Endothelial cell of umbilical vein (primary cell): ENCODE results near the gene CCNY. TPM values are rescaled to one million over a fixed set of nuclear protein-coding genes. Genes with fewer than 3 reads are reported as not detected.

ENCODE experiments used
- BruUV-seq: library from RNA; stranded (reverse); fragments of 400-500 nt; replicated peaks from 2 replicates; lab custom pipeline; 2021; lab: Mats Ljungman, UMichigan
- CTCF ChIA-PET: fragments of 300-600, 350-600 bp; sonication (Branson Sonifier 250); formaldehyde crosslinking; loops from one replicate; lab custom pipeline; 2021; ENCODE audit warnings: antibody characterized with exemption, inconsistent platforms; lab: Charles Lee
- POLR2A ChIA-PET: fragments of 300-600, 350-600 bp; sonication (Branson Sonifier 250); formaldehyde crosslinking; loops from one replicate; lab custom pipeline; 2021; ENCODE audit warnings: antibody characterized with exemption, inconsistent platforms; lab: Charles Lee
- DNase-seq: peaks from one replicate; pipeline ENCODE4 v3.0.0-alpha.2; 2011; ENCODE audit warnings: low read depth, low spot score
- FAIRE-seq: peaks from 2 replicates; lab custom pipeline; 2011; peaks lifted over from hg19 to GRCh38; lab: Jason Lieb, UNC
- H2AFZ ChIP-seq: 2 replicates; pipeline ENCODE4 v1.6.0; 2012; ENCODE audit warnings: low read depth, low read length, control low read depth, inconsistent platforms
- H3K27ac ChIP-seq: 2 replicates; pipeline ENCODE4 v1.5.1; 2011; ENCODE audit warnings: low read depth, mild to moderate bottlenecking, control low read depth, low read length, moderate library complexity; ENCODE audit not compliant: insufficient read depth
- H3K27me3 ChIP-seq, 2 experiments: 2 replicates each; pipeline versions ENCODE4 v1.6.0 to v1.6.1; 2011; ENCODE audit warnings: low read length in 2 of 2, mixed read lengths in 1 of 2; ENCODE audit not compliant: control insufficient read depth in 2 of 2, insufficient read depth in 2 of 2
- H3K36me3 ChIP-seq, 2 experiments: 2 replicates in 1 of 2; 3 replicates in 1 of 2; pipeline ENCODE4 v1.5.1; 2011; ENCODE audit warnings: low read length in 2 of 2, mild to moderate bottlenecking in 1 of 2, moderate library complexity in 1 of 2; ENCODE audit not compliant: control insufficient read depth in 2 of 2, insufficient read depth in 2 of 2; ENCODE audit errors: extremely low read depth in 1 of 2
- H3K4me1 ChIP-seq: 3 replicates; pipeline ENCODE4 v1.5.1; 2011; ENCODE audit warnings: mild to moderate bottlenecking, low read length; ENCODE audit not compliant: control insufficient read depth, insufficient read depth; ENCODE audit errors: extremely low read depth
- H3K4me2 ChIP-seq: 2 replicates; pipeline ENCODE4 v1.6.1; 2011; ENCODE audit warnings: low read length, control low read depth, mixed read lengths; ENCODE audit not compliant: insufficient read depth
- H3K4me3 ChIP-seq, 3 experiments: fragments of 200-600 bp in 1 of 3; sonication (generic), shearing (Covaris generic) in 1 of 3; replicated peaks in 1 of 3; 2 replicates each; pipeline ENCODE4 v1.5.1; 2011 to 2016; ENCODE audit warnings: control low read depth in 3 of 3, low read length in 3 of 3, mild to moderate bottlenecking in 2 of 3, inconsistent platforms in 1 of 3, low read depth in 1 of 3, moderate library complexity in 1 of 3; ENCODE audit not compliant: insufficient read depth in 1 of 3
- H3K79me2 ChIP-seq: 2 replicates; pipeline ENCODE4 v1.6.0; 2012; ENCODE audit warnings: low read length, inconsistent platforms; ENCODE audit not compliant: control insufficient read depth, insufficient read depth
- H3K9ac ChIP-seq: replicated peaks from 2 replicates; pipeline ENCODE3; 2011; ENCODE audit warnings: low read length, control low read depth; ENCODE audit not compliant: insufficient read depth; ENCODE audit errors: extremely low read depth
- H3K9me1 ChIP-seq: replicated peaks from 3 replicates; pipeline ENCODE4 v1.6.0; 2011; ENCODE audit warnings: mild to moderate bottlenecking, low read length; ENCODE audit not compliant: control insufficient read depth, insufficient read depth; ENCODE audit errors: extremely low read depth
- H3K9me3 ChIP-seq: replicated peaks from 2 replicates; pipeline ENCODE4 v1.5.1; 2012; ENCODE audit warnings: low read length, inconsistent platforms; ENCODE audit not compliant: control insufficient read depth, insufficient read depth
- H4K20me1 ChIP-seq: replicated peaks from 2 replicates; pipeline ENCODE3; 2011; ENCODE audit warnings: mild to moderate bottlenecking, low read length; ENCODE audit not compliant: control insufficient read depth, insufficient read depth; ENCODE audit errors: extremely low read depth
- EZH2 ChIP-seq: IDR thresholded peaks from 2 replicates; pipeline ENCODE4 v1.6.1; 2012; ENCODE audit warnings: borderline replicate concordance, low read depth, mild to moderate bottlenecking, moderate library complexity, low read length, inconsistent platforms; ENCODE audit not compliant: severe bottlenecking
- FOS ChIP-seq: IDR thresholded peaks from 2 replicates; pipeline ENCODE4 v1.6.1; 2011; ENCODE audit warnings: mild to moderate bottlenecking, low read length, moderate library complexity, borderline replicate concordance; ENCODE audit not compliant: insufficient read depth
- GATA2 ChIP-seq: IDR thresholded peaks from 2 replicates; pipeline ENCODE4 v1.7.0; 2011; ENCODE audit warnings: low read depth, mild to moderate bottlenecking, moderate library complexity, mixed read lengths, low read length; ENCODE audit not compliant: insufficient read length, insufficient read depth
- JUN ChIP-seq: IDR thresholded peaks from 2 replicates; pipeline ENCODE4 v1.6.1; 2011; ENCODE audit warnings: borderline replicate concordance, low read depth; ENCODE audit not compliant: insufficient read length, insufficient read depth
- MYC ChIP-seq: IDR thresholded peaks from one replicate; pipeline ENCODE4 v1.6.1; 2011; ENCODE audit warnings: mild to moderate bottlenecking, low read depth, low read length
- POLR2A ChIP-seq: IDR thresholded peaks from 2 replicates; pipeline ENCODE4 v1.6.1; 2012; ENCODE audit warnings: low read depth, mild to moderate bottlenecking, control low read depth, low read length
- POLR2AphosphoS5 ChIP-seq: IDR thresholded peaks from 2 replicates; pipeline ENCODE4 v1.6.1; 2012; ENCODE audit warnings: low read depth, mild to moderate bottlenecking, control low read depth, low read length, moderate library complexity; ENCODE audit not compliant: insufficient read depth
- dilution Hi-C: fragments of 300-500 bp; cut with MboI; formaldehyde crosslinking; loops from one replicate; pipeline ENCODE4 v1.15.0; 2019; ENCODE audit warnings: low sequenced_read_pairs; ENCODE audit not compliant: extremely low pct_ligation_motif_present
- intact Hi-C: fragments of 100-400 bp; cut with micrococcal nuclease; formaldehyde crosslinking; loops from one replicate; pipeline ENCODE4 v1.10.0; 2022
- polyA plus RNA-seq, 4 experiments: library from polyadenylated mRNA; depleted of rRNA in 3 of 4; stranded (reverse) in 3 of 4; unstranded in 1 of 4; fragments of >200 nt; gene quantifications; 2 replicates each; pipeline versions ENCODE4 v1.2.1 to v1.2.3, GENCODE V29; 2011 to 2012; ENCODE audit warnings: missing spikeins in 1 of 4
- total RNA-seq: library from RNA; stranded (reverse); gene quantifications from 2 replicates; pipeline ENCODE4 v1.2.3, GENCODE V29; 2021
- TF ChIP-seq, protein P1 (sequence below), 2 donors: IDR thresholded peaks; 1 replicate in 1 of 2; 2 replicates in 1 of 2; pipeline ENCODE4 v1.5.1; 2011; ENCODE audit warnings: low read length in 2 of 2, mild to moderate bottlenecking in 2 of 2, moderate library complexity in 2 of 2, control low read depth in 1 of 2, inconsistent platforms in 1 of 2, low read depth in 1 of 2; ENCODE audit not compliant: insufficient read depth in 1 of 2; ENCODE audit errors: extremely low read depth in 1 of 2
- TF ChIP-seq, protein P2 (sequence below): IDR thresholded peaks from 2 replicates; pipeline ENCODE4 v1.6.1; 2011; ENCODE audit not compliant: insufficient read depth, insufficient read length

Gene CCNY
- total and polyA plus RNA-seq, 2 donors (not counting 3 experiments of a cell fraction or from before 2014, with no cell fraction given) = 61.5 to 107 TPM

DNA sequence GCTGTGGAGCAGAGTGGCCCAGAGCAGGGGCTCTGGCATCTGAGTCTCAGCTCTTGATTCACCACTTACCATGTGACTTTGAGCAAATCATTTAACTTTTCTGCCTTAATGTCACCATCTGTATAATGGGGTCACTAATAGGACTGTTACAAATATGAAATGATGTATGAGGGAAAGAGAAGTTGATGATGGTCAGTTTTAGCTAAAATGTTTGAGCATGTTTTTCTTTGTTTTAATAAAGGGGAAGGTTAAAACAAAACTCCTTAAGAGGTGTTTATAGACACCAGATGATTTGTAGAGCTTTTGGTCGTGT lies 81.0 kb downstream of the CCNY start:
- no peak overlapping the region for H3K4me3 ChIP-seq
- intact Hi-C loops (no loop called here), dilution Hi-C loops (no loop called here)
- POLR2A ChIA-PET = no interaction called here
- CTCF ChIA-PET = interaction anchor here (0.9 to 1.6 kb wide), 5 partner anchors 8 to 146 kb away, joined by 3 to 9 read pairs (median 4); no protein-coding TSS in a partner anchor
- no peaks in the 10 kb centered on the region for H3K36me3 ChIP-seq
- peaks cover 83% of the 10 kb centered on the region for H3K79me2 ChIP-seq
- H3K27me3 ChIP-seq = no peaks in the 10 kb centered on the region
- no peaks in the 10 kb centered on the region for H4K20me1 ChIP-seq
- no peak overlapping the region for H3K4me2 ChIP-seq
- FAIRE-seq = no peak
- H3K27ac ChIP-seq = no peak overlapping the region
- peaks cover 56% of the 10 kb centered on the region for H3K4me1 ChIP-seq
- no peaks in the 10 kb centered on the region for H3K9me1 ChIP-seq
- no peaks in the 10 kb centered on the region for H3K9me3 ChIP-seq
- H3K9ac ChIP-seq = no peak overlapping the region
- no TSS peak for BruUV-seq
- TF ChIP-seq EZH2 (no peak), POLR2A (no peak), MYC (no peak), GATA2 (no peak), FOS (no peak), POLR2AphosphoS5 (no peak), JUN (no peak)
- TF ChIP-seq, protein P1, sequence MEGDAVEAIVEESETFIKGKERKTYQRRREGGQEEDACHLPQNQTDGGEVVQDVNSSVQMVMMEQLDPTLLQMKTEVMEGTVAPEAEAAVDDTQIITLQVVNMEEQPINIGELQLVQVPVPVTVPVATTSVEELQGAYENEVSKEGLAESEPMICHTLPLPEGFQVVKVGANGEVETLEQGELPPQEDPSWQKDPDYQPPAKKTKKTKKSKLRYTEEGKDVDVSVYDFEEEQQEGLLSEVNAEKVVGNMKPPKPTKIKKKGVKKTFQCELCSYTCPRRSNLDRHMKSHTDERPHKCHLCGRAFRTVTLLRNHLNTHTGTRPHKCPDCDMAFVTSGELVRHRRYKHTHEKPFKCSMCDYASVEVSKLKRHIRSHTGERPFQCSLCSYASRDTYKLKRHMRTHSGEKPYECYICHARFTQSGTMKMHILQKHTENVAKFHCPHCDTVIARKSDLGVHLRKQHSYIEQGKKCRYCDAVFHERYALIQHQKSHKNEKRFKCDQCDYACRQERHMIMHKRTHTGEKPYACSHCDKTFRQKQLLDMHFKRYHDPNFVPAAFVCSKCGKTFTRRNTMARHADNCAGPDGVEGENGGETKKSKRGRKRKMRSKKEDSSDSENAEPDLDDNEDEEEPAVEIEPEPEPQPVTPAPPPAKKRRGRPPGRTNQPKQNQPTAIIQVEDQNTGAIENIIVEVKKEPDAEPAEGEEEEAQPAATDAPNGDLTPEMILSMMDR (IDR thresholded peaks at IDR 0.05; ENCODE audit: extremely low read depth in 1 of 2, insufficient read depth in 1 of 2, low read depth in 1 of 2, low read length in 2 of 2) = no peak
- TF ChIP-seq, protein P2, sequence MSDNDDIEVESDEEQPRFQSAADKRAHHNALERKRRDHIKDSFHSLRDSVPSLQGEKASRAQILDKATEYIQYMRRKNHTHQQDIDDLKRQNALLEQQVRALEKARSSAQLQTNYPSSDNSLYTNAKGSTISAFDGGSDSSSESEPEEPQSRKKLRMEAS = no peak
- DNase-seq = no peak
- no peak overlapping the region for H2AFZ ChIP-seq
